ENCODE measurements around the gene PDGFC.
"Not testable (repeated sequence)": the region's sequence is repeated elsewhere in the genome, so short reads cannot be mapped to it uniquely, and the experiment has no call there.

Gene PDGFC

GRCh38 chr4:156875055-156875454 is 96.5 kb downstream of the PDGFC start:
- H2BK120ac ChIP-seq (ENCODE audit: low read depth, low read length): no peak overlapping the region
- no peak overlapping the region for H3K4me2 ChIP-seq (ENCODE audit: low read length)
- H3K56ac ChIP-seq (ENCODE audit: low read length): no peak overlapping the region
- H3K23ac ChIP-seq (ENCODE audit: low read length): no peak overlapping the region
- H2BK15ac ChIP-seq (replicated peaks; ENCODE audit: low read depth): no peak overlapping the region
- no peak overlapping the region for H3K4me3 ChIP-seq (ENCODE audit: low read length)
- no peak overlapping the region for H2AK5ac ChIP-seq (ENCODE audit: low read length)
- H2BK5ac ChIP-seq (ENCODE audit: low read length): no peak overlapping the region
- no peak for DNase-seq
- H3K27ac ChIP-seq (ENCODE audit: low read depth, low read length): no peak overlapping the region
- H3K79me1 ChIP-seq (ENCODE audit: low read length): no peaks in the 10 kb centered on the region
- WGBS (ENCODE audit: extremely low coverage, insufficient coverage, low lambda C conversion rate): no CpG with 5 or more reads among the region's 1 CpG
- no peak overlapping the region for H4K8ac ChIP-seq (ENCODE audit: low read depth, low read length)
- H3K79me2 ChIP-seq (ENCODE audit: control insufficient read depth, insufficient read depth, low read length): no peaks in the 10 kb centered on the region
- no peaks in the 10 kb centered on the region for H3K36me3 ChIP-seq (ENCODE audit: control insufficient read depth, insufficient read depth, low read length)
- no peak overlapping the region for H4K5ac ChIP-seq (ENCODE audit: low read length)
- no peak overlapping the region for H3K9ac ChIP-seq (ENCODE audit: low read length)
- no peak overlapping the region for H3K4ac ChIP-seq (ENCODE audit: low read depth, low read length)
- H3K18ac ChIP-seq (ENCODE audit: low read length): no peak overlapping the region
- no peaks in the 10 kb centered on the region for H3K4me1 ChIP-seq (ENCODE audit: control insufficient read depth, low read depth, low read length)
- no peaks in the 10 kb centered on the region for H3K27me3 ChIP-seq (ENCODE audit: insufficient read depth, low read length, poor library complexity)

GRCh38 chr4:156873799-156874198 is 97.8 kb downstream of the PDGFC start:
- no peak overlapping the region for H2BK120ac ChIP-seq (ENCODE audit: low read depth, low read length)
- H4K5ac ChIP-seq (ENCODE audit: low read length): no peak overlapping the region
- no peaks in the 10 kb centered on the region for H3K36me3 ChIP-seq (ENCODE audit: control insufficient read depth, insufficient read depth, low read length)
- no peak overlapping the region for H3K4me2 ChIP-seq (ENCODE audit: low read length)
- no peaks in the 10 kb centered on the region for H3K4me1 ChIP-seq (ENCODE audit: control insufficient read depth, low read depth, low read length)
- DNase-seq: no peak
- H3K4me3 ChIP-seq (ENCODE audit: low read length): no peak overlapping the region
- no peak overlapping the region for H2BK15ac ChIP-seq (replicated peaks; ENCODE audit: low read depth)
- H3K27ac ChIP-seq (ENCODE audit: low read depth, low read length): no peak overlapping the region
- H3K79me2 ChIP-seq (ENCODE audit: control insufficient read depth, insufficient read depth, low read length): no peaks in the 10 kb centered on the region
- H2AK5ac ChIP-seq (ENCODE audit: low read length): no peak overlapping the region
- no peak overlapping the region for H4K8ac ChIP-seq (ENCODE audit: low read depth, low read length)
- H3K27me3 ChIP-seq (ENCODE audit: insufficient read depth, low read length, poor library complexity): no peaks in the 10 kb centered on the region
- H3K79me1 ChIP-seq (ENCODE audit: low read length): no peaks in the 10 kb centered on the region
- H3K18ac ChIP-seq (ENCODE audit: low read length): no peak overlapping the region
- H3K56ac ChIP-seq (ENCODE audit: low read length): no peak overlapping the region
- H2BK5ac ChIP-seq (ENCODE audit: low read length): no peak overlapping the region
- no peak overlapping the region for H3K23ac ChIP-seq (ENCODE audit: low read length)
- H3K9ac ChIP-seq (ENCODE audit: low read length): no peak overlapping the region
- H3K4ac ChIP-seq (ENCODE audit: low read depth, low read length): no peak overlapping the region
- WGBS (ENCODE audit: extremely low coverage, insufficient coverage, low lambda C conversion rate): no CpG with 5 or more reads among the region's 3 CpGs

- H3K4me2 ChIP-seq (ENCODE audit: low read length): no peak overlapping the region
- no peaks in the 10 kb centered on the region for H3K4me1 ChIP-seq (ENCODE audit: control insufficient read depth, low read depth, low read length)
- H3K27me3 ChIP-seq (ENCODE audit: insufficient read depth, low read length, poor library complexity): no peaks in the 10 kb centered on the region
- no peak overlapping the region for H3K4ac ChIP-seq (ENCODE audit: low read depth, low read length)
- H3K18ac ChIP-seq (ENCODE audit: low read length): no peak overlapping the region
- no peak overlapping the region for H3K23ac ChIP-seq (ENCODE audit: low read length)
- no peak overlapping the region for H2AK5ac ChIP-seq (ENCODE audit: low read length)
- no peak overlapping the region for H2BK15ac ChIP-seq (replicated peaks; ENCODE audit: low read depth)
- no peak overlapping the region for H3K9ac ChIP-seq (ENCODE audit: low read length)
- no peak overlapping the region for H2BK120ac ChIP-seq (ENCODE audit: low read depth, low read length)
- WGBS (ENCODE audit: extremely low coverage, insufficient coverage, low lambda C conversion rate): no CpG with 5 or more reads among the region's 3 CpGs
- no peaks in the 10 kb centered on the region for H3K36me3 ChIP-seq (ENCODE audit: control insufficient read depth, insufficient read depth, low read length)
- no peaks in the 10 kb centered on the region for H3K79me1 ChIP-seq (ENCODE audit: low read length)
- no peak overlapping the region for H4K5ac ChIP-seq (ENCODE audit: low read length)
- no peak overlapping the region for H3K27ac ChIP-seq (ENCODE audit: low read depth, low read length)
- no peak for DNase-seq
- H3K56ac ChIP-seq (ENCODE audit: low read length): no peak overlapping the region
- H2BK5ac ChIP-seq (ENCODE audit: low read length): no peak overlapping the region
- H4K8ac ChIP-seq (ENCODE audit: low read depth, low read length): no peak overlapping the region
- H3K79me2 ChIP-seq (ENCODE audit: control insufficient read depth, insufficient read depth, low read length): no peaks in the 10 kb centered on the region
- no peak overlapping the region for H3K4me3 ChIP-seq (ENCODE audit: low read length)
Measured at GRCh38 chr4:156870861-156871260, 100.7 kb downstream of the PDGFC start.

GRCh38 chr4:156870131-156870530 is 101.5 kb downstream of the PDGFC start:
- DNase-seq: no peak
- H4K8ac ChIP-seq (ENCODE audit: low read depth, low read length): no peak overlapping the region
- H2BK5ac ChIP-seq (ENCODE audit: low read length): no peak overlapping the region
- no peaks in the 10 kb centered on the region for H3K79me1 ChIP-seq (ENCODE audit: low read length)
- H3K36me3 ChIP-seq (ENCODE audit: control insufficient read depth, insufficient read depth, low read length): no peaks in the 10 kb centered on the region
- no peak overlapping the region for H3K4me3 ChIP-seq (ENCODE audit: low read length)
- H3K56ac ChIP-seq (ENCODE audit: low read length): no peak overlapping the region
- H3K4me2 ChIP-seq (ENCODE audit: low read length): no peak overlapping the region
- no peak overlapping the region for H3K23ac ChIP-seq (ENCODE audit: low read length)
- H2AK5ac ChIP-seq (ENCODE audit: low read length): no peak overlapping the region
- no peaks in the 10 kb centered on the region for H3K4me1 ChIP-seq (ENCODE audit: control insufficient read depth, low read depth, low read length)
- no peak overlapping the region for H3K27ac ChIP-seq (ENCODE audit: low read depth, low read length)
- WGBS (ENCODE audit: extremely low coverage, insufficient coverage, low lambda C conversion rate): no CpG with 5 or more reads among the region's 1 CpG
- no peak overlapping the region for H3K18ac ChIP-seq (ENCODE audit: low read length)
- H3K4ac ChIP-seq (ENCODE audit: low read depth, low read length): no peak overlapping the region
- no peaks in the 10 kb centered on the region for H3K79me2 ChIP-seq (ENCODE audit: control insufficient read depth, insufficient read depth, low read length)
- H3K27me3 ChIP-seq (ENCODE audit: insufficient read depth, low read length, poor library complexity): no peaks in the 10 kb centered on the region
- H2BK120ac ChIP-seq (ENCODE audit: low read depth, low read length): no peak overlapping the region
- H4K5ac ChIP-seq (ENCODE audit: low read length): no peak overlapping the region
- no peak overlapping the region for H2BK15ac ChIP-seq (replicated peaks; ENCODE audit: low read depth)
- no peak overlapping the region for H3K9ac ChIP-seq (ENCODE audit: low read length)

GRCh38 chr4:156866088-156866487 is 105.5 kb downstream of the PDGFC start:
- DNase-seq; H3K79me2 ChIP-seq (ENCODE audit: control insufficient read depth, insufficient read depth, low read length); H3K27ac ChIP-seq (ENCODE audit: low read depth, low read length); H3K4me2 ChIP-seq (ENCODE audit: low read length); H2AK5ac ChIP-seq (ENCODE audit: low read length); H2BK120ac ChIP-seq (ENCODE audit: low read depth, low read length); H3K9ac ChIP-seq (ENCODE audit: low read length); H2BK5ac ChIP-seq (ENCODE audit: low read length); H3K18ac ChIP-seq (ENCODE audit: low read length); H3K36me3 ChIP-seq (ENCODE audit: control insufficient read depth, insufficient read depth, low read length); H4K8ac ChIP-seq (ENCODE audit: low read depth, low read length); H2BK15ac ChIP-seq (replicated peaks; ENCODE audit: low read depth); H3K23ac ChIP-seq (ENCODE audit: low read length); H4K5ac ChIP-seq (ENCODE audit: low read length); H3K56ac ChIP-seq (ENCODE audit: low read length); H3K27me3 ChIP-seq (ENCODE audit: insufficient read depth, low read length, poor library complexity); H3K4me1 ChIP-seq (ENCODE audit: control insufficient read depth, low read depth, low read length); H3K4ac ChIP-seq (ENCODE audit: low read depth, low read length); H3K4me3 ChIP-seq (ENCODE audit: low read length); H3K79me1 ChIP-seq (ENCODE audit: low read length): not testable (repeated sequence)
- no CpG with 5 or more reads among the region's 2 CpGs for WGBS (ENCODE audit: extremely low coverage, insufficient coverage, low lambda C conversion rate)

GRCh38 chr4:156865451-156865850 is 106.1 kb downstream of the PDGFC start:
- no peak overlapping the region for H3K9ac ChIP-seq (ENCODE audit: low read length)
- H4K5ac ChIP-seq (ENCODE audit: low read length): no peak overlapping the region
- H2AK5ac ChIP-seq (ENCODE audit: low read length): no peak overlapping the region
- H3K56ac ChIP-seq (ENCODE audit: low read length): no peak overlapping the region
- no peak overlapping the region for H2BK5ac ChIP-seq (ENCODE audit: low read length)
- H2BK15ac ChIP-seq (replicated peaks; ENCODE audit: low read depth): no peak overlapping the region
- H3K27ac ChIP-seq (ENCODE audit: low read depth, low read length): no peak overlapping the region
- no peaks in the 10 kb centered on the region for H3K4me1 ChIP-seq (ENCODE audit: control insufficient read depth, low read depth, low read length)
- H2BK120ac ChIP-seq (ENCODE audit: low read depth, low read length): no peak overlapping the region
- no peak overlapping the region for H3K23ac ChIP-seq (ENCODE audit: low read length)
- H3K4me2 ChIP-seq (ENCODE audit: low read length): no peak overlapping the region
- H3K4me3 ChIP-seq (ENCODE audit: low read length): no peak overlapping the region
- H4K8ac ChIP-seq (ENCODE audit: low read depth, low read length): peak overlapping the region; percentile 28
- no peaks in the 10 kb centered on the region for H3K27me3 ChIP-seq (ENCODE audit: insufficient read depth, low read length, poor library complexity)
- no peaks in the 10 kb centered on the region for H3K36me3 ChIP-seq (ENCODE audit: control insufficient read depth, insufficient read depth, low read length)
- no peak overlapping the region for H3K4ac ChIP-seq (ENCODE audit: low read depth, low read length)
- no peak for DNase-seq
- WGBS (ENCODE audit: extremely low coverage, insufficient coverage, low lambda C conversion rate): no CpG with 5 or more reads among the region's 2 CpGs
- H3K79me2 ChIP-seq (ENCODE audit: control insufficient read depth, insufficient read depth, low read length): no peaks in the 10 kb centered on the region
- no peak overlapping the region for H3K18ac ChIP-seq (ENCODE audit: low read length)
- no peaks in the 10 kb centered on the region for H3K79me1 ChIP-seq (ENCODE audit: low read length)
